Common myeloid progenitor, CD34-positive (primary cell): ENCODE data around the gene C12orf42.
"Not testable (repeated sequence)": the region's sequence is repeated elsewhere in the genome, so short reads cannot be mapped to it uniquely, and the experiment has no call there.

Source experiments
- CTCF ChIA-PET: fragments of 350-600 bp; sonication (Branson Sonifier 250); formaldehyde crosslinking; loops from one replicate; lab custom pipeline; 2021; ENCODE audit warnings: antibody characterized with exemption; lab: Charles Lee
- POLR2A ChIA-PET: fragments of 350-600 bp; sonication (Branson Sonifier 250); formaldehyde crosslinking; loops from one replicate; lab custom pipeline; 2021; ENCODE audit warnings: antibody characterized with exemption; lab: Charles Lee
- DNase-seq, 3 donors: peaks; one replicate each; pipeline versions ENCODE4 v3.0.0 to v3.0.0-alpha.2; 2013
- H3K27ac ChIP-seq, 2 experiments: 1 replicate in 1 of 2; 2 replicates in 1 of 2; pipeline ENCODE4 v1.7.0; 2013; ENCODE audit warnings: inconsistent platforms in 2 of 2, low read length in 2 of 2, mild to moderate bottlenecking in 2 of 2, low read depth in 1 of 2, moderate library complexity in 1 of 2; ENCODE audit not compliant: severe bottlenecking in 2 of 2, insufficient read depth in 1 of 2, poor library complexity in 1 of 2
- H3K27me3 ChIP-seq, 5 experiments: replicated peaks in 2 of 5; 1 replicate in 3 of 5; 2 replicates in 2 of 5; pipeline versions ENCODE4 v1.6.1 to v1.7.0; 2013; ENCODE audit warnings: low read length in 4 of 5, mild to moderate bottlenecking in 2 of 5, moderate library complexity in 2 of 5, inconsistent platforms in 1 of 5; ENCODE audit not compliant: insufficient read depth in 5 of 5, control insufficient read depth in 4 of 5
- H3K36me3 ChIP-seq, 4 experiments: 1 replicate in 2 of 4; 2 replicates in 2 of 4; pipeline versions ENCODE4 v1.6.1 to v1.7.0; 2013; ENCODE audit warnings: low read length in 3 of 4, control low read depth in 1 of 4, mild to moderate bottlenecking in 1 of 4; ENCODE audit not compliant: control insufficient read depth in 4 of 4, insufficient read depth in 4 of 4
- H3K4me1 ChIP-seq, 4 experiments: 1 replicate in 3 of 4; 2 replicates in 1 of 4; pipeline versions ENCODE4 v1.6.1 to v1.7.1; 2013; ENCODE audit warnings: low read length in 3 of 4, mild to moderate bottlenecking in 3 of 4, control low read depth in 1 of 4, inconsistent platforms in 1 of 4, moderate library complexity in 1 of 4; ENCODE audit not compliant: control insufficient read depth in 4 of 4, insufficient read depth in 4 of 4; ENCODE audit errors: control extremely low read depth in 1 of 4
- H3K4me3 ChIP-seq, 7 experiments: 1 replicate in 4 of 7; 2 replicates in 3 of 7; pipeline versions ENCODE4 v1.5.1 to v1.7.0; 2013; ENCODE audit warnings: mild to moderate bottlenecking in 7 of 7, low read length in 6 of 7, moderate library complexity in 6 of 7, inconsistent platforms in 2 of 7, low read depth in 2 of 7, control low read depth in 1 of 7; ENCODE audit not compliant: insufficient read depth in 4 of 7, control insufficient read depth in 1 of 7; ENCODE audit errors: extremely low read depth in 1 of 7
- H3K9me3 ChIP-seq, 5 experiments: 1 replicate in 4 of 5; 2 replicates in 1 of 5; pipeline versions ENCODE4 v1.6.1 to v1.7.1; 2013; ENCODE audit warnings: low read length in 4 of 5, mild to moderate bottlenecking in 2 of 5, inconsistent platforms in 1 of 5, low read depth in 1 of 5, moderate library complexity in 1 of 5; ENCODE audit not compliant: control insufficient read depth in 4 of 5, insufficient read depth in 2 of 5; ENCODE audit errors: control extremely low read depth in 1 of 5
- whole genome bisulfite sequencing: methylation state at CpG from one replicate; pipeline ENCODE4 v1.1.5; 2013; ENCODE audit not compliant: insufficient coverage; 5-methylcytosine and 5-hydroxymethylcytosine counted together

The C12orf42 gene

GRCh38 chr12:103424849-103425586 is 70.8 kb downstream of the C12orf42 start:
- H3K27ac ChIP-seq, H3K4me3 ChIP-seq, H3K9me3 ChIP-seq, POLR2A ChIA-PET, DNase-seq, H3K36me3 ChIP-seq, H3K4me1 ChIP-seq, H3K27me3 ChIP-seq: not testable (repeated sequence)
- whole genome bisulfite sequencing = 78% methylated on average over 5 of the region's 9 CpGs
- CTCF ChIA-PET = interaction anchor here (1.0 kb wide), 1 partner anchor 22 kb away, joined by 3 read pairs; no protein-coding TSS in a partner anchor

DNA sequence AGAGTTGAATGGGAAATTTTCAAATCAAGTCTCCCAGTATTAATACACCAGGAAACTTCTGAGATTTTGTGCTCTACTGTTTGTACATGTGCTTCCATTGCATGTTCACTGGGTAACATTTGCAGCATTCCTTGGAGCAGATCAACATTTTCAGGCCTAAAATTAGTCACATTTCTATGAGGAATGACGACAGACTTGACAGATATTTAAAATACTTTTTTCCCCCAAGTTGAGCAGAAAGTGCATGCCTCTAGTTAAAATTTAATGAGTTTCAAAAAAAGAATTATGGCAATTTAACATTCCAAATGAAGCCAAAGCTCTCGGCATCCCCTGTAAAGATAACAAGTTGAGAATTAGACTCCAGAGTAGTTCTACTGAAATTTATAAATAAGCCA is 72.3 kb downstream of the C12orf42 start:
- Histone ChIP-seq H3K9me3 (no peaks in the 10 kb centered on the region), H3K4me1 (no peaks in the 10 kb centered on the region), H3K36me3 (no peaks in the 10 kb centered on the region), H3K27me3 (no peaks in the 10 kb centered on the region), H3K27ac (no peak overlapping the region), H3K4me3 (no peak overlapping the region)
- WGBS = no CpG with 5 or more reads among the region's 2 CpGs
- POLR2A ChIA-PET = no interaction called here
- CTCF ChIA-PET = interaction anchor here (1.0 kb wide), 1 partner anchor 24 kb away, joined by 3 read pairs; no protein-coding TSS in a partner anchor
- no peak for DNase-seq

- Histone ChIP-seq H3K4me3 (no peak overlapping the region), H3K27ac (no peak overlapping the region), H3K9me3 (no peaks in the 10 kb centered on the region), H3K36me3 (no peaks in the 10 kb centered on the region), H3K27me3 (no peaks in the 10 kb centered on the region), H3K4me1 (no peaks in the 10 kb centered on the region)
- CTCF ChIA-PET = no interaction called here
- 67% methylated on average over 4 of the region's 4 CpGs for WGBS
- POLR2A ChIA-PET = no interaction called here
- DNase-seq = no peak
Observed at GRCh38 chr12:103422746-103423515, 72.8 kb downstream of the C12orf42 start.

DNA sequence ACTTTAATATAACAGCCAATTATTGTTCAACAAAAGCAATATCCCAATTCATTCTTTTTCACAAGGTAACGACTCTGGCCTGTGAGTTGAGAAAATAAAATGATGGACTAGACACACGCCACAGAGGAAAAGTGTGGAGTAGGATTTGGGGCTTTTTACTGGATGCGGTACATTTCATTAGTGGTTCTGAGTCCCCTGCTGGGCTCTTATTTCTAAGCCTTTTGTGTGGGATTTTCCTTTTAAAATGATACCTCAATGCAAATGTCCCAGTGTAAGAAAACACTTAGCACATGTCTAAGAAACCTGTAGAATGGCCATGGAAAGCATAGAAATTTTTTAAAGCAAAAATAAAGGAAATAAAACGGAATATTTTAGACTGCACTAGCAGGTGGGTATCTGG is 73.4 kb downstream of the C12orf42 start:
- Histone ChIP-seq H3K27me3 (no peaks in the 10 kb centered on the region), H3K36me3 (no peaks in the 10 kb centered on the region), H3K9me3 (no peaks in the 10 kb centered on the region), H3K4me3 (no peak overlapping the region), H3K4me1 (no peaks in the 10 kb centered on the region), H3K27ac (no peak overlapping the region)
- CTCF ChIA-PET = no interaction called here
- whole genome bisulfite sequencing = 100% methylated on average over 2 of the region's 4 CpGs
- POLR2A ChIA-PET = no interaction called here
- DNase-seq = no peak

DNA sequence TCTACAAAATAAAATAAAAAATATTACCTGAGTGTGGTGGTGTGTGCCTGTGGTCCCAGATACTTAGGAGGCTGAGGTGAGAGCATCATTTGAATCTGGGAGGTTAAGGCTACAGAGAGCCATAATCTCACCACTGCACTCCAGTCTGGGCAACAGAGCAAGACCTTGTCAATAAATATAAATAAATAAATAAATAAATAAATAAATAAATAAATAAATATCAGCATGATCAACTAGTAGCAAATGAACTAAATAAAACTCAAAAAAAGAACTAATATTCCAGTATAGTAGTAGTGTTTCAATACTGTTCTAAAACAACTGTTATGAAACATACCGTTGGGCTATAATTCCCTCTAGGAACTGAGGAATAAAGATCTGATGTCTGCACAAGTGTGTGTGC is 74.4 kb downstream of the C12orf42 start:
- no peak overlapping the region for H3K4me3 ChIP-seq
- H3K36me3 ChIP-seq = no peaks in the 10 kb centered on the region
- POLR2A ChIA-PET = no interaction called here
- no CpG with 5 or more reads among the region's 1 CpG for WGBS
- H3K9me3 ChIP-seq = no peaks in the 10 kb centered on the region
- no peaks in the 10 kb centered on the region for H3K27me3 ChIP-seq
- DNase-seq = no peak
- H3K4me1 ChIP-seq = no peaks in the 10 kb centered on the region
- CTCF ChIA-PET = no interaction called here
- no peak overlapping the region for H3K27ac ChIP-seq

GRCh38 chr12:103415681-103416080 is 80.1 kb downstream of the C12orf42 start:
- Histone ChIP-seq H3K4me1 (no peaks in the 10 kb centered on the region), H3K9me3 (no peaks in the 10 kb centered on the region), H3K27ac (no peak overlapping the region), H3K27me3 (no peaks in the 10 kb centered on the region), H3K36me3 (no peaks in the 10 kb centered on the region), H3K4me3 (no peak overlapping the region)
- 100% methylated on average over 1 of the region's 2 CpGs for WGBS
- POLR2A ChIA-PET = no interaction called here
- CTCF ChIA-PET = no interaction called here
- no peak for DNase-seq

DNA sequence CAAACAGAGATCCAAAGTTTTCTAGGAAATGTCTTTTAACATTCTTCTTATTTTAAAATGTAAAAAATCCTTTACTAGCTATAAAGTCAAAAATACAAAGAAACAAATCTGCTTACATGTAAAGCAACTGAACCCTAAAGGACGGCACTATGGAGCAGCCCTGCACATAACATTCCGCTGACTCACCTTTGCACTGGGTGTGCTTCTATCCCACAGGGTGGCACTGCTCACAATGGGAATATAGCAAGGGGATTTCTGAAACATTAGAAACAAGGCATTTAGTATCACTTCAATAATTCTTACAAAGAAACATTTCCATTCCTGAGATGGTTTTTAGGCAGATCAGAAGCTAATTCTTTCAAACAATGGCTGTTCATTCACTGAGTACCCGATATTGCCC is 94.3 kb downstream of the C12orf42 start:
- CTCF ChIA-PET = interaction anchor here (0.9 to 4.3 kb wide), 11 partner anchors 15 to 147 kb away, joined by 3 to 52 read pairs (median 4); partner anchors contain the start of gene C12orf42
- peak in 2 of 3 donors; percentile 31 to 32 for DNase-seq

More for the DNA sequence above, 94.3 kb downstream of the C12orf42 start:
- 71% methylated on average over 3 of the region's 3 CpGs for WGBS
- no peaks in the 10 kb centered on the region for H3K36me3 ChIP-seq
- H3K4me3 ChIP-seq = no peak overlapping the region
- peaks cover 0 to 6% (median 0%) of the 10 kb centered on the region in 5 experiments for H3K27me3 ChIP-seq
- H3K4me1 ChIP-seq = no peaks in the 10 kb centered on the region
- H3K27ac ChIP-seq = no peak overlapping the region
- POLR2A ChIA-PET = no interaction called here
- H3K9me3 ChIP-seq = no peaks in the 10 kb centered on the region
